WERI-Rb-1 (cell line): Measurements from ENCODE around the gene KAT6B.

Source experiments
- DNase-seq: peaks from one replicate; pipeline ENCODE4 v3.0.0-alpha.2; 2020
- H3K27ac ChIP-seq: fragments of 250-450 bp; sonication (Bioruptor Pico); 2 replicates; pipeline ENCODE4 v1.5.1; 2020; ENCODE audit warnings: mild to moderate bottlenecking, moderate library complexity
- H3K27me3 ChIP-seq: fragments of 250-450 bp; sonication (Bioruptor Pico); 2 replicates; pipeline ENCODE4 v1.5.1; 2021; ENCODE audit warnings: mild to moderate bottlenecking, low read depth, moderate library complexity; ENCODE audit not compliant: insufficient read depth, severe bottlenecking
- H3K36me3 ChIP-seq: fragments of 250-450 bp; sonication (Bioruptor Pico); 2 replicates; pipeline ENCODE4 v1.5.1; 2020; ENCODE audit warnings: mild to moderate bottlenecking, moderate library complexity
- H3K4me3 ChIP-seq: 2 replicates; pipeline ENCODE4 v1.5.1; 2011; ENCODE audit warnings: low read depth, mild to moderate bottlenecking, control low read depth, low read length
- H3K9me3 ChIP-seq: fragments of 250-450 bp; sonication (Bioruptor Pico); 2 replicates; pipeline ENCODE4 v1.5.1; 2021; ENCODE audit warnings: mild to moderate bottlenecking, moderate library complexity; ENCODE audit not compliant: severe bottlenecking
- TF ChIP-seq, protein P1 (sequence below): IDR thresholded peaks from 2 replicates; pipeline ENCODE4 v1.5.1; 2011; ENCODE audit warnings: low read depth, mild to moderate bottlenecking, control low read depth, inconsistent platforms, low read length

The KAT6B gene

DNA sequence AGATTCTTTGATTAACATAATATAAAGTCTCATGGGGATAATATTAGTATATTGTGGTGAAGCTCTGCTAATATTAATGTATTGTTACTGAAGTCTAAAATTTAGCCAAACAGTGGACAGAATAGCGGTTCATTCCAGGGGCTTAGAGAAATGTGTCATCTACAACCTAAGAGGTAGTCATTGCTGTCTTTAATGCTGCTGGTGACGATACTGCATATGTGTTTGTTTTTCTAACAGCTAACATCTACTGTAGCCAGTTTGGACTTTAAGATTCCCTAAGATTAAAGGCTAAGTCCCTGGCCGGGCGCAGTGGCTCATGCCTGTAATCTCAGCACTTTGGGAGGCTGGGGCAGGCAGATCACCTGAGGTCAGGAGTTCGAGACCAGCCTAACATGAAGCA lies 183.0 kb downstream of the KAT6B start:
- TF ChIP-seq, protein P1, sequence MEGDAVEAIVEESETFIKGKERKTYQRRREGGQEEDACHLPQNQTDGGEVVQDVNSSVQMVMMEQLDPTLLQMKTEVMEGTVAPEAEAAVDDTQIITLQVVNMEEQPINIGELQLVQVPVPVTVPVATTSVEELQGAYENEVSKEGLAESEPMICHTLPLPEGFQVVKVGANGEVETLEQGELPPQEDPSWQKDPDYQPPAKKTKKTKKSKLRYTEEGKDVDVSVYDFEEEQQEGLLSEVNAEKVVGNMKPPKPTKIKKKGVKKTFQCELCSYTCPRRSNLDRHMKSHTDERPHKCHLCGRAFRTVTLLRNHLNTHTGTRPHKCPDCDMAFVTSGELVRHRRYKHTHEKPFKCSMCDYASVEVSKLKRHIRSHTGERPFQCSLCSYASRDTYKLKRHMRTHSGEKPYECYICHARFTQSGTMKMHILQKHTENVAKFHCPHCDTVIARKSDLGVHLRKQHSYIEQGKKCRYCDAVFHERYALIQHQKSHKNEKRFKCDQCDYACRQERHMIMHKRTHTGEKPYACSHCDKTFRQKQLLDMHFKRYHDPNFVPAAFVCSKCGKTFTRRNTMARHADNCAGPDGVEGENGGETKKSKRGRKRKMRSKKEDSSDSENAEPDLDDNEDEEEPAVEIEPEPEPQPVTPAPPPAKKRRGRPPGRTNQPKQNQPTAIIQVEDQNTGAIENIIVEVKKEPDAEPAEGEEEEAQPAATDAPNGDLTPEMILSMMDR: no peak
- no peaks in the 10 kb centered on the region for H3K27me3 ChIP-seq
- H3K36me3 ChIP-seq: no peaks in the 10 kb centered on the region
- H3K4me3 ChIP-seq: no peak overlapping the region
- peak; percentile 47 for DNase-seq
- H3K9me3 ChIP-seq: no peaks in the 10 kb centered on the region
- H3K27ac ChIP-seq: no peak overlapping the region

DNA sequence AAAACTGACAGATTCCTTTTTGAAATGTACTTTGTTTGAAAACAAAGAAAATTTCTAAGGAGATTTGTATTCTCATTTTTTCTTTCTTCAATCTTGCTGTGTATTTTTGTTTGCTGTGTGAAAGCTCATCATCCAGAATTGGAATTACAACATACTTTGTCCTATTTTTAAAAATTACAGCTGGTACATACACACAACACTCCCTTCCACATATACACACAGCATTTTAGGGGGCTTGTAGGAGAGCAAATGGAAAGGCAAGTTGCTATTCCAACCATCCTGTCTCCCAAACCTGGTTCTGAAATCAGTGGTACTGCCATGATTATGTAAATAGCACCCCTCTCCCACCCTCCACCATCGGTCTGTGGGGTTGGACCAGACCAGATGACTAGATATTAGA lies 184.0 kb downstream of the KAT6B start:
- TF ChIP-seq, protein P1: no peak
- Histone ChIP-seq H3K27me3 (no peaks in the 10 kb centered on the region), H3K36me3 (no peaks in the 10 kb centered on the region), H3K27ac (no peak overlapping the region), H3K9me3 (no peaks in the 10 kb centered on the region), H3K4me3 (no peak overlapping the region)
- DNase-seq: no peak

DNA sequence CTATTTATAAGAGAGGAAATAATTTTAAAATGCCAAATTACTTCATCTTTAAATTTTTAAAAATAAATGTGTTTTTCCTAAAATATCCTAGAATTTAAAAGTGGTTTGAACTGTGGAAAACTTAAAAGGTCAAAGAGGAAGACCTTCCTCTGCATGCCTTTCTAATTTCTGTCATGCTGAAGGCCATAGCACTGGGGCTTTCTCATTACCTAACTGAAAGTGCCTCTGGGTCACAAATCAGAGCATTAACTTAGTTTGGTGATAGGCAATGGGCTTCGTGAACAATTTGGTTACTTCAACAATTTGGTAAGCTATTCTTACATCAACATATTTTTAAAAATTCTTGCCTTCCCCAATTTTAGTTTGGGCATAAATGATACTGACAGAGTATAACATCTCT lies 184.8 kb downstream of the KAT6B start:
- Histone ChIP-seq H3K27ac (no peak overlapping the region), H3K9me3 (no peaks in the 10 kb centered on the region), H3K27me3 (no peaks in the 10 kb centered on the region), H3K36me3 (no peaks in the 10 kb centered on the region), H3K4me3 (no peak overlapping the region)
- TF ChIP-seq, protein P1: no peak
- DNase-seq: no peak

DNA sequence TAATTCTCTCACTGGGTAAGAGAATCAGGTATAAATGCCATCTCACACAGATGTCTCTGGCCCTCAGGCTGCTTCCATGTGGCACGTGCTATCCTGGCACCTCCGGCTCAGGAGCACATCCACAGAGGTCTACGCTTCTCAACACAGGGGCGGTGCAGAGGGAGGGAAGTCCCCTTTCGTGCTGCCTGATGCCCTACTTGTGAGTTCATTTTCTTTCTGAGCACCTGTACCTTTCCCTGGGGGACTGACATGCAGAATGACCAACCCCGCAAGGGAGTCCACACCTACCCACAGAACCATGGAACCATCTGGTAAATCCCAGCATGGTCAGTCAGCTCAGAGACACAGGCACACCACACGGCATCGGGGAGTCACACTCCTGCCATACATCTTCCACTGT lies 186.1 kb downstream of the KAT6B start:
- TF ChIP-seq, protein P1: no peak
- DNase-seq: no peak
- Histone ChIP-seq H3K36me3 (no peaks in the 10 kb centered on the region), H3K4me3 (no peak overlapping the region), H3K27ac (no peak overlapping the region), H3K27me3 (no peaks in the 10 kb centered on the region), H3K9me3 (no peaks in the 10 kb centered on the region)

DNA sequence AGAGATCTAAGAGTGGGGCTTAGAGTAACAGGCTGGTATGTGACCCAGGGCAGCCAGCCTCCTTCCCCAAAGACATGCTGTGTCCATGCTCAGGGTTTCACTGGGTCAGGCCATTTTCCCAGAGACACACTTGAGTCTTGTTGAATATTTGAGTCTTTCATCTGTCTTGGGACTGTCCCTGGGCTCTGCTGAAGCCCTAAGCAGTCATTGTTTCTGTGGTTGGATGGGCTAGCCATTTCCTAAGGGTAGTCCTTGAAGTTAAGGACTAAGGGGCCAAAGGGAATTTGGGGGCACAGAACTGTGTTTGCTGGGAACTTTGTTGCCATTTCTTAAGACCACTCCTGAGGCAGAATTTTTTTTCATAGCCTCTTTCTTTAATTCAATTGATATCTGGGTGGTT lies 186.6 kb downstream of the KAT6B start:
- Histone ChIP-seq H3K9me3 (no peaks in the 10 kb centered on the region), H3K4me3 (no peak overlapping the region), H3K27me3 (no peaks in the 10 kb centered on the region), H3K27ac (no peak overlapping the region), H3K36me3 (no peaks in the 10 kb centered on the region)
- TF ChIP-seq, protein P1: no peak
- no peak for DNase-seq

DNA sequence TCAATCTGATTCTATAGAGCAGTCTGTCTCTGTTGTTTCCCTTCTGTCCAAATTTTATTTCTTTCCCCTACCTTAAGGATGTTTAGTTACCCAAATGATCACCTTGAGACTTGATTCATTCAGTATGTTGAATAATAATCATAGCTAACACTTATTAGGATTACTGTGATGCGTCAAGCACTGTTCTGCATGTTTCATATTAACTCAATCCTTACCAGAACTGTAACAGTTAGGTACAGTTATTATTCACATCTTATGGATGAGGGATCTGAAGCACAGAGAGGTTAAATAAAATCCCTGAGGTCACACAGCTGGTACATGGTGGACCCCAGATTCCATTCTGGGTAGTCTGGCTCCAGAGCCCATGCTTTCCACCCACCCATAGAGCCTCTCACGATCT lies 187.1 kb downstream of the KAT6B start:
- H3K36me3 ChIP-seq: no peaks in the 10 kb centered on the region
- no peaks in the 10 kb centered on the region for H3K9me3 ChIP-seq
- no peak overlapping the region for H3K4me3 ChIP-seq
- TF ChIP-seq, protein P1: no peak
- no peaks in the 10 kb centered on the region for H3K27me3 ChIP-seq
- DNase-seq: no peak
- H3K27ac ChIP-seq: no peak overlapping the region
